Liver (tissue), 9 donors: ENCODE results near the gene CDH23. TPM values are rescaled to one million over a fixed set of nuclear protein-coding genes. Genes with fewer than 3 reads are reported as not detected.

Experiments
- DNase-seq: peaks from one replicate; pipeline ENCODE4 v3.0.0-alpha.2; 2017; ENCODE audit warnings: low spot score
- H3K27ac ChIP-seq, 2 donors: one replicate each; pipeline ENCODE4 v1.7.0; 2013; ENCODE audit warnings: inconsistent platforms in 2 of 2, low read length in 2 of 2, control low read depth in 1 of 2, low read depth in 1 of 2, mild to moderate bottlenecking in 1 of 2
- H3K27me3 ChIP-seq, 4 donors: one replicate each; pipeline versions ENCODE4 v1.6.1 to v1.7.0; 2013; ENCODE audit warnings: low read length in 3 of 4, inconsistent platforms in 1 of 4, mild to moderate bottlenecking in 1 of 4, moderate library complexity in 1 of 4; ENCODE audit not compliant: control insufficient read depth in 4 of 4, insufficient read depth in 4 of 4
- H3K36me3 ChIP-seq, 4 donors: one replicate each; pipeline versions ENCODE4 v1.6.1 to v1.7.0; 2013; ENCODE audit warnings: low read length in 3 of 4, mild to moderate bottlenecking in 3 of 4, low read depth in 1 of 4, moderate library complexity in 1 of 4; ENCODE audit not compliant: control insufficient read depth in 4 of 4, insufficient read depth in 3 of 4
- H3K4me1 ChIP-seq, 4 donors: one replicate each; pipeline versions ENCODE4 v1.6.1 to v1.7.0; 2013; ENCODE audit warnings: low read length in 3 of 4, mild to moderate bottlenecking in 3 of 4, moderate library complexity in 1 of 4; ENCODE audit not compliant: control insufficient read depth in 4 of 4, insufficient read depth in 4 of 4
- H3K4me3 ChIP-seq, 3 donors: one replicate each; pipeline versions ENCODE4 v1.6.1 to v1.7.0; 2013; ENCODE audit warnings: low read length in 3 of 3, control low read depth in 1 of 3, low read depth in 1 of 3, mild to moderate bottlenecking in 1 of 3
- H3K9ac ChIP-seq, 2 donors: one replicate each; pipeline ENCODE4 v1.7.0; 2013; ENCODE audit warnings: low read length in 2 of 2, mild to moderate bottlenecking in 2 of 2, moderate library complexity in 2 of 2, control low read depth in 1 of 2, low read depth in 1 of 2
- H3K9me3 ChIP-seq, 4 donors: one replicate each; pipeline versions ENCODE4 v1.6.1 to v1.7.0; 2013; ENCODE audit warnings: low read length in 3 of 4; ENCODE audit not compliant: control insufficient read depth in 4 of 4
- CTCF ChIP-seq: fragments of 150-350 bp; IDR thresholded peaks from 2 replicates; pipeline ENCODE4 v1.5.1; 2017; ENCODE audit warnings: improper control_type of control experiment, low read depth, low read length; ENCODE audit not compliant: missing input control
- FOXA1 ChIP-seq: IDR thresholded peaks from 2 replicates; pipeline ENCODE4 v1.6.1; 2016; ENCODE audit warnings: antibody characterized with exemption
- FOXA2 ChIP-seq: IDR thresholded peaks from 2 replicates; pipeline ENCODE4 v1.6.1; 2016; ENCODE audit warnings: antibody characterized with exemption
- HNF4G ChIP-seq: IDR thresholded peaks from 2 replicates; pipeline ENCODE4 v1.6.1; 2016; ENCODE audit warnings: antibody characterized with exemption
- JUND ChIP-seq, 2 donors: IDR thresholded peaks; 2 replicates each; pipeline ENCODE4 v1.6.1; 2016; ENCODE audit warnings: antibody characterized with exemption in 2 of 2
- NR2F2 ChIP-seq: IDR thresholded peaks from 2 replicates; pipeline ENCODE4 v1.6.1; 2016; ENCODE audit warnings: antibody characterized with exemption
- RAD21 ChIP-seq, 2 donors: IDR thresholded peaks; 2 replicates each; pipeline ENCODE4 v1.6.1; 2016; ENCODE audit warnings: antibody characterized with exemption in 2 of 2, mild to moderate bottlenecking in 2 of 2
- RXRA ChIP-seq, 2 donors: IDR thresholded peaks; 2 replicates each; pipeline ENCODE4 v1.6.1; 2017 to 2018; ENCODE audit warnings: antibody characterized with exemption in 2 of 2, mild to moderate bottlenecking in 1 of 2
- SP1 ChIP-seq: IDR thresholded peaks from 2 replicates; pipeline ENCODE4 v1.6.1; 2018; ENCODE audit warnings: antibody characterized with exemption, mild to moderate bottlenecking
- TAF1 ChIP-seq: conservative IDR thresholded peaks from 2 replicates; pipeline ENCODE4 v1.6.1; 2016; ENCODE audit warnings: antibody characterized with exemption, mild to moderate bottlenecking
- YY1 ChIP-seq: IDR thresholded peaks from 2 replicates; pipeline ENCODE4 v1.6.1; 2016; ENCODE audit warnings: antibody characterized with exemption, mild to moderate bottlenecking
- WGBS: extraction: QIAGEN DNeasy Blood & Tissue Kit; methylation state at CpG from one replicate; pipeline ENCODE4 v1.1.7; 2013; 5-methylcytosine and 5-hydroxymethylcytosine counted together
- polyA plus RNA-seq, 2 donors: library from polyadenylated mRNA; stranded (reverse) in 1 of 2; unstranded in 1 of 2; fragments of 200-250 nt in 1 of 2; fragments of >200 nt in 1 of 2; fragmentation: Nextera tagmentation in 1 of 2; extraction: Ambion mirVana in 1 of 2; gene quantifications; one replicate each; pipeline versions ENCODE4 v1.2.1 to v1.2.3, GENCODE V29; 2013 to 2015
- total RNA-seq, 2 donors: library from RNA; depleted of rRNA; stranded (reverse); fragments of >200 nt; gene quantifications; one replicate each; pipeline ENCODE4 v1.2.3, GENCODE V29; 2014
- TF ChIP-seq, protein P1 (sequence below): IDR thresholded peaks from 2 replicates; pipeline ENCODE4 v1.6.1; 2016; ENCODE audit warnings: antibody characterized with exemption, mild to moderate bottlenecking
- TF ChIP-seq, protein P2 (sequence below): IDR thresholded peaks from 2 replicates; pipeline ENCODE4 v1.6.1; 2016; ENCODE audit warnings: antibody characterized with exemption
- donor health status: healthy.
- donor health status: healthy.
- donor health status: healthy.
- donor health status: healthy.
- donor health status: healthy.

Gene CDH23
- total and polyA plus RNA-seq, 4 donors, result 1.5 to 4.7 (median 3.4) TPM

DNA sequence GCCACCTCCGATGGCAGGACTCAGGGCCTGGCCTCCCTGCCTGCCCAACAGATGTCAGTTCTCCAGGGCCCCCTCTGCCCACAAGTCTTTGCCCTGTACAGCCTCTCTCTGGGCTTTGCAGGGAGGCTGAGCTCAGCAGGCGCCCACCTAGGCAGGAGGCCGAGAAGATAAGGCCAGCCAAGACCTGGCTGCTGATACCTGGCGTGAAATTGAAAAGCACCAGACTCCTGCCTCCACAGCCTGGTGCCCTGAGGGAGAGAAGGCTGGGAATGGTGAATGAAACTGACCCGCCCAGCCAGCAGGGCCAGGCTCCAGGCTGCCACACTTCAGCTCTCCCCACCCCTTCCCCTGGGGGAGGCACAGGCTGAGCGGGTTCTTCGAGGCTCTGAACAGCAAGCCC is 145.8 kb downstream of the CDH23 start:
- no peak for TF ChIP-seq YY1
- Histone ChIP-seq H3K27me3 (no peaks in the 10 kb centered on the region), H3K9me3 (no peaks in the 10 kb centered on the region), H3K9ac (no peak overlapping the region), H3K4me1 (no peaks in the 10 kb centered on the region), H3K4me3 (no peak overlapping the region), H3K27ac (no peak overlapping the region), H3K36me3 (no peaks in the 10 kb centered on the region)
- DNase-seq, result no peak
- WGBS, result 96% methylated on average over 7 of the region's 7 CpGs

- Histone ChIP-seq H3K9me3 (no peaks in the 10 kb centered on the region), H3K4me3 (no peak overlapping the region), H3K9ac (no peak overlapping the region), H3K27ac (no peak overlapping the region), H3K27me3 (no peaks in the 10 kb centered on the region), H3K4me1 (no peaks in the 10 kb centered on the region), H3K36me3 (no peaks in the 10 kb centered on the region)
- no peak for DNase-seq
- TF ChIP-seq CTCF, result no peak
- TF ChIP-seq, protein P1, sequence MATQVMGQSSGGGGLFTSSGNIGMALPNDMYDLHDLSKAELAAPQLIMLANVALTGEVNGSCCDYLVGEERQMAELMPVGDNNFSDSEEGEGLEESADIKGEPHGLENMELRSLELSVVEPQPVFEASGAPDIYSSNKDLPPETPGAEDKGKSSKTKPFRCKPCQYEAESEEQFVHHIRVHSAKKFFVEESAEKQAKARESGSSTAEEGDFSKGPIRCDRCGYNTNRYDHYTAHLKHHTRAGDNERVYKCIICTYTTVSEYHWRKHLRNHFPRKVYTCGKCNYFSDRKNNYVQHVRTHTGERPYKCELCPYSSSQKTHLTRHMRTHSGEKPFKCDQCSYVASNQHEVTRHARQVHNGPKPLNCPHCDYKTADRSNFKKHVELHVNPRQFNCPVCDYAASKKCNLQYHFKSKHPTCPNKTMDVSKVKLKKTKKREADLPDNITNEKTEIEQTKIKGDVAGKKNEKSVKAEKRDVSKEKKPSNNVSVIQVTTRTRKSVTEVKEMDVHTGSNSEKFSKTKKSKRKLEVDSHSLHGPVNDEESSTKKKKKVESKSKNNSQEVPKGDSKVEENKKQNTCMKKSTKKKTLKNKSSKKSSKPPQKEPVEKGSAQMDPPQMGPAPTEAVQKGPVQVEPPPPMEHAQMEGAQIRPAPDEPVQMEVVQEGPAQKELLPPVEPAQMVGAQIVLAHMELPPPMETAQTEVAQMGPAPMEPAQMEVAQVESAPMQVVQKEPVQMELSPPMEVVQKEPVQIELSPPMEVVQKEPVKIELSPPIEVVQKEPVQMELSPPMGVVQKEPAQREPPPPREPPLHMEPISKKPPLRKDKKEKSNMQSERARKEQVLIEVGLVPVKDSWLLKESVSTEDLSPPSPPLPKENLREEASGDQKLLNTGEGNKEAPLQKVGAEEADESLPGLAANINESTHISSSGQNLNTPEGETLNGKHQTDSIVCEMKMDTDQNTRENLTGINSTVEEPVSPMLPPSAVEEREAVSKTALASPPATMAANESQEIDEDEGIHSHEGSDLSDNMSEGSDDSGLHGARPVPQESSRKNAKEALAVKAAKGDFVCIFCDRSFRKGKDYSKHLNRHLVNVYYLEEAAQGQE, result no peak
- 84% methylated on average over 3 of the region's 3 CpGs for WGBS
These were observed 147.0 kb downstream of the CDH23 start for GRCh38 chr10:71543608-71544170.

DNA sequence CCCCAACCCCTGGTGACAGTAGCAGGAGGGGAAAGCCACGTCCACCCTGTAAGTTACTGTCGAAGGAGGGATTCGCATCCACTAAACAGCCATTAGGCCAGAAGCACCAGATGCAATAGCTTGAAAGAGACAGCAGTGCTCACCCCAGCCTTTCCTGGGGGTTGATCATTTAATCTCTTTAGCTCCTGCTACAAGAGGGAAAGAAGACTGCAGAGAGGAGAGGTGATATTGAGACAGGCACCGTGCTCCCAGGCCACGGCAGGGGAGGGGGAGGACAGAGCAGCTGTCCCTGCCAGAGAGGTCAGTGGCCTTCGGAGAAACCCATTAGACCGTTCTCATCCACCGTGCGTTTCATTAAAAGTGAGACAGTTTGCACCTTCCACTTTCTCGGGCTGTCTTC is 148.3 kb downstream of the CDH23 start:
- no peaks in the 10 kb centered on the region for H3K4me1 ChIP-seq
- no peak for TF ChIP-seq CTCF
- TF ChIP-seq RAD21 (IDR thresholded peaks at IDR 0.05), result no peak
- no peak for TF ChIP-seq FOXA2
- no peak for TF ChIP-seq FOXA1
- TF ChIP-seq, protein P2, sequence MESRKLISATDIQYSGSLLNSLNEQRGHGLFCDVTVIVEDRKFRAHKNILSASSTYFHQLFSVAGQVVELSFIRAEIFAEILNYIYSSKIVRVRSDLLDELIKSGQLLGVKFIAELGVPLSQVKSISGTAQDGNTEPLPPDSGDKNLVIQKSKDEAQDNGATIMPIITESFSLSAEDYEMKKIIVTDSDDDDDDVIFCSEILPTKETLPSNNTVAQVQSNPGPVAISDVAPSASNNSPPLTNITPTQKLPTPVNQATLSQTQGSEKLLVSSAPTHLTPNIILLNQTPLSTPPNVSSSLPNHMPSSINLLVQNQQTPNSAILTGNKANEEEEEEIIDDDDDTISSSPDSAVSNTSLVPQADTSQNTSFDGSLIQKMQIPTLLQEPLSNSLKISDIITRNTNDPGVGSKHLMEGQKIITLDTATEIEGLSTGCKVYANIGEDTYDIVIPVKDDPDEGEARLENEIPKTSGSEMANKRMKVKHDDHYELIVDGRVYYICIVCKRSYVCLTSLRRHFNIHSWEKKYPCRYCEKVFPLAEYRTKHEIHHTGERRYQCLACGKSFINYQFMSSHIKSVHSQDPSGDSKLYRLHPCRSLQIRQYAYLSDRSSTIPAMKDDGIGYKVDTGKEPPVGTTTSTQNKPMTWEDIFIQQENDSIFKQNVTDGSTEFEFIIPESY, result no peak
- no peak for TF ChIP-seq RXRA (IDR thresholded peaks at IDR 0.05)
- no peak for TF ChIP-seq SP1
- no peak for TF ChIP-seq TAF1
- no peak for TF ChIP-seq HNF4G
- TF ChIP-seq JUND (IDR thresholded peaks at IDR 0.05), result no peak
- TF ChIP-seq NR2F2, result no peak
- WGBS, result 86% methylated on average over 10 of the region's 10 CpGs
- no peak overlapping the region for H3K9ac ChIP-seq
- H3K36me3 ChIP-seq, result no peaks in the 10 kb centered on the region
- H3K27ac ChIP-seq, result no peak overlapping the region
- DNase-seq, result no peak
- no peak overlapping the region for H3K4me3 ChIP-seq
- H3K9me3 ChIP-seq, result no peaks in the 10 kb centered on the region
- no peaks in the 10 kb centered on the region for H3K27me3 ChIP-seq
